ENCODE data around the gene SCAMP2.

- no peak for TF ChIP-seq CTCF (conservative IDR thresholded peaks at IDR 0.05; ENCODE audit: low read depth, low read length)
- TF ChIP-seq EZH2 (IDR thresholded peaks at IDR 0.05; ENCODE audit: borderline replicate concordance, low read depth, low read length, poor library complexity, severe bottlenecking), result no peak
Observed at GRCh38 chr15:74873036-74873755, at the start of gene SCAMP2.
